ENCODE results near the gene PYGO2. TPM values are rescaled to one million over a fixed set of nuclear protein-coding genes. Genes with fewer than 3 reads are reported as not detected.

PYGO2 gene
- total RNA-seq, 2 experiments from 2014 or later, result 44.0 to 47.9 TPM

GRCh38 chr1:154952664-154953063, 8.9 kb downstream of the PYGO2 start:
- peaks cover 73% of the 10 kb centered on the region for H3K4me1 Mint-ChIP-seq
- H3K4me3 Mint-ChIP-seq, result peak overlapping the region; percentile 67
- H3K27ac Mint-ChIP-seq, result peak overlapping the region; percentile 81
- no peak for ATAC-seq
- CTCF ChIA-PET, result interaction anchor here (0.7 to 5.6 kb wide), 11 partner anchors 9 to 393 kb away, joined by 3 to 46 read pairs (median 4); partner anchors contain the start of genes ADAM15, FLAD1, PMVK and PYGO2
- H3K36me3 Mint-ChIP-seq, result peaks cover 14% of the 10 kb centered on the region
- no peaks in the 10 kb centered on the region for H3K9me3 Mint-ChIP-seq (ENCODE audit: low read depth)
- DNase-seq, result no peak
- H3K27me3 Mint-ChIP-seq, result no peaks in the 10 kb centered on the region

- CTCF ChIA-PET, result interaction anchor here (0.7 to 5.6 kb wide), 11 partner anchors 9 to 392 kb away, joined by 3 to 46 read pairs (median 4); partner anchors contain the start of genes ADAM15, FLAD1, PMVK and PYGO2
- peak overlapping the region; percentile 67 for H3K4me3 Mint-ChIP-seq
- peak; percentile 73 for DNase-seq
- H3K27ac Mint-ChIP-seq, result peak overlapping the region; percentile 81
- peak; percentile 12 for ATAC-seq
- no peaks in the 10 kb centered on the region for H3K27me3 Mint-ChIP-seq
- H3K36me3 Mint-ChIP-seq, result peaks cover 14% of the 10 kb centered on the region
- peaks cover 70% of the 10 kb centered on the region for H3K4me1 Mint-ChIP-seq
- H3K9me3 Mint-ChIP-seq (ENCODE audit: low read depth), result no peaks in the 10 kb centered on the region
These were observed 9.5 kb downstream of the PYGO2 start for GRCh38 chr1:154951901-154952657.

- H3K4me1 Mint-ChIP-seq, result peaks cover 42% of the 10 kb centered on the region
- no peak overlapping the region for H3K27ac Mint-ChIP-seq
These were observed 13.5 kb downstream of the PYGO2 start for GRCh38 chr1:154948079-154948478.

GRCh38 chr1:154945962-154946850, 15.4 kb downstream of the PYGO2 start:
- no peaks in the 10 kb centered on the region for H3K9me3 Mint-ChIP-seq (ENCODE audit: low read depth)

More at GRCh38 chr1:154948079-154948478, 13.5 kb downstream of the PYGO2 start:
- no peaks in the 10 kb centered on the region for H3K9me3 Mint-ChIP-seq (ENCODE audit: low read depth)
- CTCF ChIA-PET, result interaction anchor here (0.8 to 1.0 kb wide), 3 partner anchors 13 to 70 kb away, joined by 3 to 4 read pairs (median 4); partner anchors contain the start of gene PYGO2
- H3K4me3 Mint-ChIP-seq, result no peak overlapping the region
- DNase-seq (no peak), ATAC-seq (no peak)
- peaks cover 14% of the 10 kb centered on the region for H3K36me3 Mint-ChIP-seq
- no peaks in the 10 kb centered on the region for H3K27me3 Mint-ChIP-seq

GRCh38 chr1:154945160-154945961, 16.2 kb downstream of the PYGO2 start:
- no peak for DNase-seq
- no peak overlapping the region for H3K4me3 Mint-ChIP-seq
- no peak overlapping the region for H3K27ac Mint-ChIP-seq
- CTCF ChIA-PET, result interaction anchor here (0.8 to 2.4 kb wide), 7 partner anchors 9 to 386 kb away, joined by 3 to 14 read pairs (median 3); partner anchors contain the start of gene PMVK
- H3K36me3 Mint-ChIP-seq, result peaks cover 4% of the 10 kb centered on the region
- H3K9me3 Mint-ChIP-seq (ENCODE audit: low read depth), result no peaks in the 10 kb centered on the region
- no peak for ATAC-seq
- peaks cover 44% of the 10 kb centered on the region for H3K4me1 Mint-ChIP-seq
- H3K27me3 Mint-ChIP-seq, result no peaks in the 10 kb centered on the region

More at GRCh38 chr1:154945962-154946850, 15.4 kb downstream of the PYGO2 start:
- no peak for DNase-seq
- Mint-ChIP-seq H3K36me3 (peaks cover 9% of the 10 kb centered on the region), H3K4me1 (peaks cover 44% of the 10 kb centered on the region), H3K27me3 (no peaks in the 10 kb centered on the region), H3K27ac (peak overlapping the region; percentile 1), H3K4me3 (no peak overlapping the region)
- no peak for ATAC-seq
- CTCF ChIA-PET, result interaction anchor here (0.9 to 1.3 kb wide), 4 partner anchors 9 to 387 kb away, joined by 3 to 4 read pairs (median 3); partner anchors contain the start of gene PMVK

- no peak for ATAC-seq
- Mint-ChIP-seq H3K36me3 (peaks cover 4% of the 10 kb centered on the region), H3K4me3 (no peak overlapping the region), H3K4me1 (peaks cover 48% of the 10 kb centered on the region), H3K9me3 (ENCODE audit: low read depth) (no peaks in the 10 kb centered on the region), H3K27me3 (no peaks in the 10 kb centered on the region), H3K27ac (peak overlapping the region; percentile 97)
- CTCF ChIA-PET, result interaction anchor here (0.7 to 2.4 kb wide), 24 partner anchors 8 to 477 kb away, joined by 3 to 14 read pairs (median 3); partner anchors contain the start of gene PMVK
- DNase-seq, result no peak
These were observed 17.0 kb downstream of the PYGO2 start for GRCh38 chr1:154944401-154945159.

GRCh38 chr1:154943649-154944400, 17.8 kb downstream of the PYGO2 start:
- peak; percentile 59 for DNase-seq
- H3K4me3 Mint-ChIP-seq, result no peak overlapping the region
- H3K27me3 Mint-ChIP-seq, result no peaks in the 10 kb centered on the region
- ATAC-seq, result no peak
- peaks cover 2% of the 10 kb centered on the region for H3K36me3 Mint-ChIP-seq
- CTCF ChIA-PET, result interaction anchor here (0.7 to 2.4 kb wide), 22 partner anchors 8 to 476 kb away, joined by 3 to 14 read pairs (median 3); partner anchors contain the start of genes PMVK and SHC1
- H3K4me1 Mint-ChIP-seq, result peaks cover 54% of the 10 kb centered on the region
- H3K9me3 Mint-ChIP-seq (ENCODE audit: low read depth), result no peaks in the 10 kb centered on the region
- H3K27ac Mint-ChIP-seq, result peak overlapping the region; percentile 97

- CTCF ChIA-PET, result interaction anchor here (1.0 to 1.8 kb wide), 7 partner anchors 7 to 382 kb away, joined by 3 to 9 read pairs (median 3); partner anchors contain the start of gene EFNA4
- no peak for DNase-seq
- no peak overlapping the region for H3K4me3 Mint-ChIP-seq
These were observed 20.1 kb downstream of the PYGO2 start for GRCh38 chr1:154941333-154942013.

GRCh38 chr1:154940651-154941194, 20.9 kb downstream of the PYGO2 start:
- Mint-ChIP-seq H3K9me3 (ENCODE audit: low read depth) (no peaks in the 10 kb centered on the region), H3K27me3 (no peaks in the 10 kb centered on the region), H3K36me3 (no peaks in the 10 kb centered on the region), H3K4me3 (peak overlapping the region; percentile 39), H3K4me1 (peaks cover 71% of the 10 kb centered on the region), H3K27ac (peak overlapping the region; percentile 97)
- CTCF ChIA-PET, result interaction anchor here (1.0 to 2.1 kb wide), 10 partner anchors 8 to 381 kb away, joined by 3 to 9 read pairs (median 4); partner anchors contain the start of genes EFNA4 and PYGO2
- DNase-seq (peak; percentile 68), ATAC-seq (no peak)

More at GRCh38 chr1:154941333-154942013, 20.1 kb downstream of the PYGO2 start:
- Mint-ChIP-seq H3K9me3 (ENCODE audit: low read depth) (no peaks in the 10 kb centered on the region), H3K36me3 (peaks cover 2% of the 10 kb centered on the region), H3K27me3 (no peaks in the 10 kb centered on the region), H3K4me1 (peaks cover 67% of the 10 kb centered on the region), H3K27ac (peak overlapping the region; percentile 97)
- no peak for ATAC-seq

GRCh38 chr1:154940213-154940560, 21.4 kb downstream of the PYGO2 start:
- ATAC-seq (no peak), DNase-seq (no peak)
- H3K4me1 Mint-ChIP-seq, result peaks cover 76% of the 10 kb centered on the region
- H3K27me3 Mint-ChIP-seq, result no peaks in the 10 kb centered on the region
- H3K9me3 Mint-ChIP-seq (ENCODE audit: low read depth), result no peaks in the 10 kb centered on the region
- H3K36me3 Mint-ChIP-seq, result no peaks in the 10 kb centered on the region
- peak overlapping the region; percentile 39 for H3K4me3 Mint-ChIP-seq
- CTCF ChIA-PET, result interaction anchor here (0.7 to 2.1 kb wide), 11 partner anchors 9 to 381 kb away, joined by 3 to 9 read pairs (median 3); partner anchors contain the start of genes EFNA4 and PYGO2
- H3K27ac Mint-ChIP-seq, result peak overlapping the region; percentile 97

Measured in activated CD8-positive, alpha-beta memory T cell treated with anti-CD3 and anti-CD28 coated beads, Interleukin-2, amount 10 ng/mL, durations not matched to agents 7 days and 5 days (primary cell).